Ascending aorta (tissue), 2 donors: ENCODE measurements around the gene PTPRR. TPM values are rescaled to one million over a fixed set of nuclear protein-coding genes. Genes with fewer than 3 reads are reported as not detected.

Experiments used
- DNase-seq, 2 donors: peaks; one replicate each; pipeline ENCODE4 v3.0.0-alpha.2; 2019; ENCODE audit warnings: low spot score in 2 of 2
- H3K27ac ChIP-seq, 2 donors: fragments of 200-600 bp; sonication (generic); one replicate each; pipeline ENCODE4 v1.5.1; 2016 to 2017; ENCODE audit warnings: mild to moderate bottlenecking in 1 of 2
- H3K27me3 ChIP-seq: fragments of 200-600 bp; sonication (generic); one replicate; pipeline ENCODE4 v1.5.1; 2017
- H3K36me3 ChIP-seq, 2 donors: fragments of 200-600 bp; sonication (generic); one replicate each; pipeline ENCODE4 v1.5.1; 2016
- H3K4me1 ChIP-seq, 2 donors: fragments of 200-600 bp; sonication (generic); one replicate each; pipeline ENCODE4 v1.5.1; 2016 to 2017; ENCODE audit warnings: mild to moderate bottlenecking in 1 of 2
- H3K4me3 ChIP-seq, 2 donors: fragments of 200-600 bp; sonication (generic); one replicate each; pipeline ENCODE4 v1.5.1; 2016 to 2017; ENCODE audit warnings: mild to moderate bottlenecking in 1 of 2
- H3K9me3 ChIP-seq, 2 donors: fragments of 200-600 bp; sonication (generic); one replicate each; pipeline ENCODE4 v1.5.1; 2016
- intact Hi-C: fragments of 100-400 bp; cut with DNase I; formaldehyde crosslinking; loops from one replicate; pipeline ENCODE4 v1.15.1; 2023
- total RNA-seq: library from RNA; depleted of rRNA; stranded (reverse); fragments of >200 nt; gene quantifications from one replicate; pipeline ENCODE4 v1.1.0, GENCODE V29; 2016
- TF ChIP-seq, protein P1 (sequence below), 3 experiments: fragments of 200-600 bp in 2 of 3; fragments of 450-650 bp in 1 of 3; sonication (generic) in 2 of 3; IDR thresholded peaks; one replicate each; pipeline ENCODE4 v1.5.1; 2016 to 2019; ENCODE audit warnings: antibody characterized with exemption in 3 of 3, mild to moderate bottlenecking in 1 of 3, moderate library complexity in 1 of 3

The PTPRR gene
- total RNA-seq, 1 donor from 2014 or later: not detected

- Histone ChIP-seq H3K27me3 (no peaks in the 10 kb centered on the region), H3K36me3 (no peaks in the 10 kb centered on the region), H3K4me1 (no peaks in the 10 kb centered on the region), H3K27ac (no peak overlapping the region), H3K4me3 (no peak overlapping the region), H3K9me3 (no peaks in the 10 kb centered on the region)
- intact Hi-C loops: no loop called here
- TF ChIP-seq, protein P1, sequence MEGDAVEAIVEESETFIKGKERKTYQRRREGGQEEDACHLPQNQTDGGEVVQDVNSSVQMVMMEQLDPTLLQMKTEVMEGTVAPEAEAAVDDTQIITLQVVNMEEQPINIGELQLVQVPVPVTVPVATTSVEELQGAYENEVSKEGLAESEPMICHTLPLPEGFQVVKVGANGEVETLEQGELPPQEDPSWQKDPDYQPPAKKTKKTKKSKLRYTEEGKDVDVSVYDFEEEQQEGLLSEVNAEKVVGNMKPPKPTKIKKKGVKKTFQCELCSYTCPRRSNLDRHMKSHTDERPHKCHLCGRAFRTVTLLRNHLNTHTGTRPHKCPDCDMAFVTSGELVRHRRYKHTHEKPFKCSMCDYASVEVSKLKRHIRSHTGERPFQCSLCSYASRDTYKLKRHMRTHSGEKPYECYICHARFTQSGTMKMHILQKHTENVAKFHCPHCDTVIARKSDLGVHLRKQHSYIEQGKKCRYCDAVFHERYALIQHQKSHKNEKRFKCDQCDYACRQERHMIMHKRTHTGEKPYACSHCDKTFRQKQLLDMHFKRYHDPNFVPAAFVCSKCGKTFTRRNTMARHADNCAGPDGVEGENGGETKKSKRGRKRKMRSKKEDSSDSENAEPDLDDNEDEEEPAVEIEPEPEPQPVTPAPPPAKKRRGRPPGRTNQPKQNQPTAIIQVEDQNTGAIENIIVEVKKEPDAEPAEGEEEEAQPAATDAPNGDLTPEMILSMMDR (IDR thresholded peaks at IDR 0.05): no peak
- DNase-seq: no peak
Observed at GRCh38 chr12:70640901-70641300, 279.6 kb downstream of the PTPRR start.

DNA sequence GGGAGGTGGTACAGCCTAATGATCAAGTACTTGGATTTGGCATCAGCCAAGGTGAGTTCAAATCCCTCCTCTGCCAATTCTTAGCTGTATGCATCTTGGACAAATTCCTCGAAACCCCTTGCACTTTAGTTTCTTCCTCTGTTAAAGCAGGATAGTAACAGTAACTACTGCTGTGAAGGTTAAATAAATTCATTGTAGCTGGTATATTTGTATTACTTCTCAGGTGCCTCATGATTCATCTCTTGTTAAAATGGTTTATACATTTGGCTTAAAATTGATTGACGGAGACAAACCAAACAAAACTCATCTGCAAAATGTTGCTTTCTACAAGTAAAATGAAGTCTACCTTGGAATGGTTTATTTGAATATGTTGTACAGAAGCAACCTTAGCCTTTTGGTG is 281.0 kb downstream of the PTPRR start:
- Histone ChIP-seq H3K4me3 (no peak overlapping the region), H3K27me3 (no peaks in the 10 kb centered on the region), H3K4me1 (no peaks in the 10 kb centered on the region), H3K36me3 (no peaks in the 10 kb centered on the region), H3K9me3 (no peaks in the 10 kb centered on the region), H3K27ac (no peak overlapping the region)
- intact Hi-C loops: no loop called here
- TF ChIP-seq, protein P1 (IDR thresholded peaks at IDR 0.05): no peak
- DNase-seq: no peak

DNA sequence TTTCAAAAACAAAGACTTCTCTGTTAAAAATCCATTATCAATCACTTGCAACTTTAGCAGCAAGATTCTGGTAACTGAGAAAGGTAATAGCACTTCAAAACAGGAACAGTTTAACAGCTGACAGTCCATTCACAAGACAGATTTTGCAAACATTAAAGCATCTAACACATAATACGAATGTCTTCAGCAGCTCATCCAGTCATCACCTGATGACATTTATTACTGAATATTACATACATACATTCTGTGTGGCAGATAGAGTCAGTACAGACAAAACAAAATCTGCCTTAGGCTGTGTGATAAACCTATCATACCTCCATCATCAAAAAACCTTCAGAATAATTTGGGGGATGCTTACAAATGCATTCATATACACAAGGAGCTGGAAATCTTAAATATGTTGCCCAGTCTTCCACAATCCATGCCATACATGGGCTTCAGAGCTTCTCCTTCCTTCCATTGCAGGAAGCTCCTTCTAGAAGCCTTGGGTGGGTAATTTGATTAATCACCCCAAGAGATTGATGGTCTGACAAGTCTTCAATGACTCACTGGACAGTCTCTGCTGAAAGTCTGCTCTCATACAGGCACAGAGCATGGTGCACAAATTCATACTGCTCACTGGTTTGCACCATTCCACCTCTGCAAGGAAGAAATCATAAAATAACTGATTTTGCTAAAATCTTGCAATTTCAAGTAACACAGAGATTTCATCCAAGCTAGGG is 281.7 kb downstream of the PTPRR start:
- intact Hi-C loops: no loop called here

GRCh38 chr12:70637303-70638085 is 283.0 kb downstream of the PTPRR start, which contains the start of gene PTPRB:
Gene PTPRB, minus strand, starts transcription at chr12:70637429. Its CDS starts 34 bp downstream, at chr12:70637395.
- Histone ChIP-seq H3K27me3 (no peaks in the 10 kb centered on the region), H3K4me1 (no peaks in the 10 kb centered on the region), H3K9me3 (no peaks in the 10 kb centered on the region), H3K27ac (no peak within 1 kb of the TSS), H3K4me3 (no peak within 1 kb of the TSS), H3K36me3 (no peaks in the 10 kb centered on the region)
- TF ChIP-seq, protein P1 (IDR thresholded peaks at IDR 0.05): no peak
- intact Hi-C loops: no loop called here
- no peak for DNase-seq

More for the DNA sequence above, 281.7 kb downstream of the PTPRR start:
- no peak overlapping the region for H3K27ac ChIP-seq
- H3K9me3 ChIP-seq: no peaks in the 10 kb centered on the region
- no peaks in the 10 kb centered on the region for H3K27me3 ChIP-seq
- TF ChIP-seq, protein P1 (IDR thresholded peaks at IDR 0.05): no peak
- DNase-seq: no peak
- no peak overlapping the region for H3K4me3 ChIP-seq
- H3K4me1 ChIP-seq: no peaks in the 10 kb centered on the region
- no peaks in the 10 kb centered on the region for H3K36me3 ChIP-seq

- H3K27ac ChIP-seq: no peak overlapping the region
- no peaks in the 10 kb centered on the region for H3K9me3 ChIP-seq
- no peaks in the 10 kb centered on the region for H3K4me1 ChIP-seq
- no peak overlapping the region for H3K4me3 ChIP-seq
- H3K27me3 ChIP-seq: no peaks in the 10 kb centered on the region
- DNase-seq: no peak
- H3K36me3 ChIP-seq: no peaks in the 10 kb centered on the region
- intact Hi-C loops: no loop called here
- TF ChIP-seq, protein P1 (IDR thresholded peaks at IDR 0.05): no peak
Observed at GRCh38 chr12:70635755-70636154, 284.8 kb downstream of the PTPRR start.
